Right lobe of liver (tissue), 4 donors: ENCODE measurements around the gene DDX10.

Source experiments
- POLR2A ChIP-seq: fragments of 450-650 bp; IDR thresholded peaks from one replicate; pipeline ENCODE4 v1.6.1; 2017; ENCODE audit warnings: antibody characterized with exemption, mild to moderate bottlenecking
- TF ChIP-seq, protein P1 (sequence below), 4 donors: fragments of 200-600 bp in 3 of 4; fragments of 450-650 bp in 1 of 4; IDR thresholded peaks; one replicate each; pipeline versions ENCODE4 v1.5.1 to v1.8.0; 2016 to 2022; ENCODE audit warnings: antibody characterized with exemption in 4 of 4, mild to moderate bottlenecking in 2 of 4
- donor health status: DM: no; HTN: no; CAD: no.
- donor health status: DM: no; HTN: no; CAD: no.
- donor health status: DM: no; HTN: yes; CAD: no.

GRCh38 chr11:108914211-108914610 is 249.3 kb downstream of the DDX10 start:
- TF ChIP-seq, protein P1, sequence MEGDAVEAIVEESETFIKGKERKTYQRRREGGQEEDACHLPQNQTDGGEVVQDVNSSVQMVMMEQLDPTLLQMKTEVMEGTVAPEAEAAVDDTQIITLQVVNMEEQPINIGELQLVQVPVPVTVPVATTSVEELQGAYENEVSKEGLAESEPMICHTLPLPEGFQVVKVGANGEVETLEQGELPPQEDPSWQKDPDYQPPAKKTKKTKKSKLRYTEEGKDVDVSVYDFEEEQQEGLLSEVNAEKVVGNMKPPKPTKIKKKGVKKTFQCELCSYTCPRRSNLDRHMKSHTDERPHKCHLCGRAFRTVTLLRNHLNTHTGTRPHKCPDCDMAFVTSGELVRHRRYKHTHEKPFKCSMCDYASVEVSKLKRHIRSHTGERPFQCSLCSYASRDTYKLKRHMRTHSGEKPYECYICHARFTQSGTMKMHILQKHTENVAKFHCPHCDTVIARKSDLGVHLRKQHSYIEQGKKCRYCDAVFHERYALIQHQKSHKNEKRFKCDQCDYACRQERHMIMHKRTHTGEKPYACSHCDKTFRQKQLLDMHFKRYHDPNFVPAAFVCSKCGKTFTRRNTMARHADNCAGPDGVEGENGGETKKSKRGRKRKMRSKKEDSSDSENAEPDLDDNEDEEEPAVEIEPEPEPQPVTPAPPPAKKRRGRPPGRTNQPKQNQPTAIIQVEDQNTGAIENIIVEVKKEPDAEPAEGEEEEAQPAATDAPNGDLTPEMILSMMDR (IDR thresholded peaks at IDR 0.05): no peak
- TF ChIP-seq POLR2A: no peak
